Motor neuron (in vitro differentiated cells): Measurements from ENCODE around the gene CERK. TPM values are rescaled to one million over a fixed set of nuclear protein-coding genes. Genes with fewer than 3 reads are reported as not detected.
A peak's percentile ranks its signal among the peaks of the same experiment; 100 is the strongest.

Source experiments
- ATAC-seq, 8 experiments: fragments of 200-7000 bp; cut with Tn5 transposase; replicated peaks in 6 of 8; 2 replicates each; pipeline ENCODE4 v1.8.0; 2021; ENCODE audit warnings: mild to moderate bottlenecking in 8 of 8, moderate library complexity in 8 of 8
- H3K27ac ChIP-seq, 2 donors: fragments of 250-450 bp; sonication (Bioruptor Pico); 2 replicates each; pipeline ENCODE4 v1.9.0; 2021; ENCODE audit warnings: antibody characterized with exemption in 2 of 2, mild to moderate bottlenecking in 2 of 2, moderate library complexity in 1 of 2
- H3K4me1 ChIP-seq, 2 donors: fragments of 250-450 bp; sonication (Bioruptor Pico); replicated peaks in 1 of 2; 2 replicates each; pipeline ENCODE4 v1.6.1; 2021; ENCODE audit warnings: antibody characterized with exemption in 2 of 2, mild to moderate bottlenecking in 2 of 2, moderate library complexity in 1 of 2
- H3K4me3 ChIP-seq, 5 donors: fragments of 250-450 bp; sonication (Bioruptor Pico); 2 replicates each; pipeline ENCODE4 v1.9.0; 2021; ENCODE audit warnings: antibody characterized with exemption in 5 of 5, mild to moderate bottlenecking in 5 of 5, moderate library complexity in 4 of 5
- WGBS, 10 experiments: fragments of 450-650 bp; shearing (Covaris generic); methylation state at CpG; one replicate each; pipeline ENCODE4 v1.0.0; 2022; 5-methylcytosine and 5-hydroxymethylcytosine counted together
- in situ Hi-C, 9 experiments: fragments of 400-800 bp; cut with MboI; loops; one replicate each; pipeline ENCODE4 v1.15.0; 2021; ENCODE audit warnings: low sequenced_read_pairs in 9 of 9, low pct_unique_long_range_greater_than_20kb in 2 of 9; ENCODE audit not compliant: unreplicated experiment in 9 of 9
- total RNA-seq, 8 experiments: library from RNA; unstranded; fragments of 300-600 nt; gene quantifications; 2 replicates each; pipeline versions ENCODE4 v1.2.3 to v1.2.4, GENCODE V29; 2022

CERK gene
- total RNA-seq, 8 experiments from 2014 or later, result 15.7 to 136 (median 58.0) TPM

- no peaks in the 10 kb centered on the region for H3K4me1 ChIP-seq
- no peak overlapping the region for H3K4me3 ChIP-seq
- 92% methylated on average over 5 of the region's 26 CpGs; no CpG with 5 or more reads in 9 of the 10 experiments for WGBS, 10 experiments
- ATAC-seq, result no peak
- H3K27ac ChIP-seq, result no peak overlapping the region
- in situ Hi-C loops, result no loop called here
These were observed 75.1 kb downstream of the CERK start for GRCh38 chr22:46663001-46663400.

GRCh38 chr22:46662226-46662625, 75.8 kb downstream of the CERK start:
- in situ Hi-C loops, result no loop called here
- 80% methylated on average over 3 of the region's 15 CpGs; no CpG with 5 or more reads in 9 of the 10 experiments for WGBS, 10 experiments

GRCh38 chr22:46661221-46661851, 76.7 kb downstream of the CERK start:
- Histone ChIP-seq H3K27ac (no peak overlapping the region), H3K4me1 (no peaks in the 10 kb centered on the region), H3K4me3 (no peak overlapping the region)
- ATAC-seq, result peak in 7 of 8 experiments; percentile 14 to 64 (median 27)
- in situ Hi-C loops, result no loop called here
- 82 to 100% (median 90%) methylated on average over 2 to 5 of the region's 22 CpGs; no CpG with 5 or more reads in 6 of the 10 experiments for WGBS, 10 experiments

More at GRCh38 chr22:46662226-46662625, 75.8 kb downstream of the CERK start:
- H3K4me3 ChIP-seq, result no peak overlapping the region
- H3K27ac ChIP-seq, result no peak overlapping the region
- ATAC-seq, result no peak
- no peaks in the 10 kb centered on the region for H3K4me1 ChIP-seq

GRCh38 chr22:46660604-46661201, 77.3 kb downstream of the CERK start:
- H3K4me1 ChIP-seq, result no peaks in the 10 kb centered on the region
- no peak overlapping the region for H3K4me3 ChIP-seq
- in situ Hi-C loops, result no loop called here
- ATAC-seq, result peak in 3 of 8 experiments; percentile 10 to 61 (median 28)
- WGBS, 10 experiments, result 14 to 90% (median 35%) methylated on average over 1 to 5 of the region's 11 CpGs; no CpG with 5 or more reads in 6 of the 10 experiments
- H3K27ac ChIP-seq, result no peak overlapping the region

- no peak overlapping the region for H3K27ac ChIP-seq
- ATAC-seq, result no peak
- H3K4me1 ChIP-seq, result no peaks in the 10 kb centered on the region
- in situ Hi-C loops, result no loop called here
- WGBS, 10 experiments, result 90 to 98% (median 92%) methylated on average over 2 to 7 of the region's 12 CpGs; no CpG with 5 or more reads in 6 of the 10 experiments
- no peak overlapping the region for H3K4me3 ChIP-seq
These were observed 78.3 kb downstream of the CERK start for GRCh38 chr22:46659791-46660186.

- Histone ChIP-seq H3K4me1 (peaks cover 0 to under 1% of the 10 kb centered on the region in 2 donors), H3K4me3 (no peak overlapping the region), H3K27ac (no peak overlapping the region)
- WGBS, 10 experiments, result 95 to 100% methylated on average over 1 to 4 of the region's 14 CpGs; no CpG with 5 or more reads in 8 of the 10 experiments
- in situ Hi-C loops, result no loop called here
- no peak for ATAC-seq
These were observed 78.8 kb downstream of the CERK start for GRCh38 chr22:46659059-46659790.

GRCh38 chr22:46657996-46658947, 79.8 kb downstream of the CERK start:
- Histone ChIP-seq H3K4me1 (peaks cover 5 to 10% of the 10 kb centered on the region in 2 donors), H3K4me3 (no peak overlapping the region), H3K27ac (no peak overlapping the region)
- in situ Hi-C loops, result no loop called here
- no peak for ATAC-seq
- 80 to 100% (median 93%) methylated on average over 2 to 4 of the region's 37 CpGs; no CpG with 5 or more reads in 6 of the 10 experiments for WGBS, 10 experiments

- ATAC-seq, result no peak
- 30 to 100% (median 98%) methylated on average over 1 to 6 of the region's 10 CpGs; no CpG with 5 or more reads in 5 of the 10 experiments for WGBS, 10 experiments
- in situ Hi-C loops, result no loop called here
These were observed 80.4 kb downstream of the CERK start for GRCh38 chr22:46657655-46657953.

GRCh38 chr22:46656856-46657654, 81.0 kb downstream of the CERK start:
- Histone ChIP-seq H3K27ac (no peak overlapping the region), H3K4me3 (no peak overlapping the region), H3K4me1 (peaks cover 15 to 21% of the 10 kb centered on the region in 2 donors)
- in situ Hi-C loops, result no loop called here
- 60 to 97% (median 85%) methylated on average over 1 to 4 of the region's 15 CpGs; no CpG with 5 or more reads in 6 of the 10 experiments for WGBS, 10 experiments
- ATAC-seq, result no peak

More at GRCh38 chr22:46657655-46657953, 80.4 kb downstream of the CERK start:
- Histone ChIP-seq H3K27ac (no peak overlapping the region), H3K4me3 (no peak overlapping the region), H3K4me1 (peaks cover 10 to 16% of the 10 kb centered on the region in 2 donors)

GRCh38 chr22:46655861-46656608, 82.0 kb downstream of the CERK start:
- WGBS, 10 experiments, result 50 to 88% (median 73%) methylated on average over 2 to 8 of the region's 26 CpGs; no CpG with 5 or more reads in 5 of the 10 experiments
- H3K27ac ChIP-seq, result no peak overlapping the region
- in situ Hi-C loops, result no loop called here
- H3K4me3 ChIP-seq, result no peak overlapping the region
- peaks cover 15 to 25% of the 10 kb centered on the region in 2 donors for H3K4me1 ChIP-seq
- no peak for ATAC-seq

- WGBS, 10 experiments, result 40 to 93% (median 92%) methylated on average over 1 to 5 of the region's 14 CpGs; no CpG with 5 or more reads in 7 of the 10 experiments
- ATAC-seq, result no peak
- H3K27ac ChIP-seq, result no peak overlapping the region
- no peak overlapping the region for H3K4me3 ChIP-seq
- in situ Hi-C loops, result no loop called here
- H3K4me1 ChIP-seq, result peaks cover 15 to 25% of the 10 kb centered on the region in 2 donors
These were observed 83.0 kb downstream of the CERK start for GRCh38 chr22:46654927-46655595.
